PFSK-1 (cell line): ENCODE measurements around the gene BSDC1.

Source experiments
- POLR2AphosphoS5 ChIP-seq: IDR thresholded peaks from 2 replicates; pipeline ENCODE4 v1.6.1; 2012; ENCODE audit warnings: low read depth, mild to moderate bottlenecking, control low read depth, low read length, moderate library complexity
- REST ChIP-seq, 2 experiments: IDR thresholded peaks; 2 replicates each; pipeline versions ENCODE4 v1.6.1 to v1.8.0; 2011 to 2012; ENCODE audit warnings: low read depth in 2 of 2, low read length in 2 of 2, control low read depth in 1 of 2, inconsistent platforms in 1 of 2, mild to moderate bottlenecking in 1 of 2, moderate library complexity in 1 of 2; ENCODE audit not compliant: insufficient read depth in 1 of 2

- TF ChIP-seq POLR2AphosphoS5: no peak
- no peak for TF ChIP-seq REST (IDR thresholded peaks at IDR 0.05; ENCODE audit: insufficient read depth in 1 of 2, low read depth in 2 of 2, low read length in 2 of 2)
Measured at GRCh38 chr1:32362474-32363313, 31.5 kb downstream of the BSDC1 start, which contains the start of the genes FAM229A and TSSK3.
